Neuronal stem cell (in vitro differentiated cells): ENCODE results near the gene OR7G3.

ENCODE experiments used
- DNase-seq: peaks from one replicate; pipeline ENCODE4 v3.0.0-alpha.2; 2013; ENCODE audit warnings: low spot score
- H2AFZ ChIP-seq: one replicate; pipeline ENCODE4 v1.6.1; 2013; ENCODE audit warnings: mild to moderate bottlenecking, low read length, inconsistent platforms
- H2AK5ac ChIP-seq: 2 replicates; pipeline ENCODE4 v1.6.1; 2013; ENCODE audit warnings: low read depth, mild to moderate bottlenecking, inconsistent platforms, low read length, moderate library complexity, mixed read lengths
- H2BK120ac ChIP-seq: 2 replicates; pipeline ENCODE4 v1.6.1; 2013; ENCODE audit warnings: low read depth, mild to moderate bottlenecking, inconsistent platforms, low read length, moderate library complexity, mixed read lengths
- H2BK12ac ChIP-seq: one replicate; pipeline ENCODE4 v1.6.1; 2013; ENCODE audit warnings: low read length, inconsistent platforms
- H2BK15ac ChIP-seq: 2 replicates; pipeline ENCODE4 v1.6.1; 2013; ENCODE audit warnings: mild to moderate bottlenecking, low read length, inconsistent platforms, mixed read lengths
- H2BK5ac ChIP-seq: one replicate; pipeline ENCODE4 v1.6.1; 2013; ENCODE audit warnings: inconsistent platforms, mild to moderate bottlenecking, low read length, moderate library complexity
- H3K14ac ChIP-seq: one replicate; pipeline ENCODE4 v1.6.1; 2013; ENCODE audit warnings: low read length, inconsistent platforms
- H3K18ac ChIP-seq: 2 replicates; pipeline ENCODE4 v1.6.1; 2013; ENCODE audit warnings: low read length, inconsistent platforms
- H3K23ac ChIP-seq: 2 replicates; pipeline ENCODE4 v1.6.1; 2013; ENCODE audit warnings: low read depth, mild to moderate bottlenecking, mixed read lengths, low read length, inconsistent platforms; ENCODE audit not compliant: poor library complexity
- H3K27ac ChIP-seq: replicated peaks from 3 replicates; pipeline ENCODE4 v1.5.1; 2013; ENCODE audit warnings: low read length, inconsistent platforms
- H3K27me3 ChIP-seq, 3 experiments: 2 replicates each; pipeline ENCODE4 v1.6.1; 2013; ENCODE audit warnings: low read length in 3 of 3, mild to moderate bottlenecking in 2 of 3, inconsistent platforms in 1 of 3, low read depth in 1 of 3, mixed read lengths in 1 of 3, moderate library complexity in 1 of 3; ENCODE audit not compliant: control insufficient read depth in 3 of 3, insufficient read depth in 3 of 3
- H3K36me3 ChIP-seq, 2 donors: replicated peaks in 1 of 2; 2 replicates each; pipeline ENCODE4 v1.6.1; 2013; ENCODE audit warnings: low read length in 2 of 2; ENCODE audit not compliant: control insufficient read depth in 2 of 2, insufficient read depth in 2 of 2
- H3K4ac ChIP-seq: 2 replicates; pipeline ENCODE4 v1.6.1; 2013; ENCODE audit warnings: inconsistent platforms, mild to moderate bottlenecking, low read length, moderate library complexity
- H3K4me1 ChIP-seq, 2 donors: 1 replicate in 1 of 2; 2 replicates in 1 of 2; pipeline ENCODE4 v1.6.1; 2013; ENCODE audit warnings: low read length in 2 of 2, low read depth in 1 of 2; ENCODE audit not compliant: control insufficient read depth in 2 of 2, insufficient read depth in 1 of 2
- H3K4me2 ChIP-seq: one replicate; pipeline ENCODE4 v1.6.1; 2013; ENCODE audit warnings: mild to moderate bottlenecking, low read length, inconsistent platforms; ENCODE audit not compliant: insufficient read depth, poor library complexity, severe bottlenecking
- H3K4me3 ChIP-seq, 2 donors: 2 replicates each; pipeline ENCODE4 v1.5.1; 2013; ENCODE audit warnings: low read length in 2 of 2, mild to moderate bottlenecking in 2 of 2, inconsistent platforms in 1 of 2, moderate library complexity in 1 of 2
- H3K79me1 ChIP-seq: one replicate; pipeline ENCODE4 v1.6.1; 2013; ENCODE audit warnings: low read depth, mild to moderate bottlenecking, inconsistent platforms, low read length, moderate library complexity
- H3K9ac ChIP-seq: one replicate; pipeline ENCODE4 v1.6.1; 2013; ENCODE audit warnings: mild to moderate bottlenecking, low read depth, low read length, inconsistent platforms; ENCODE audit not compliant: poor library complexity
- H3K9me3 ChIP-seq, 2 donors: replicated peaks in 1 of 2; 2 replicates each; pipeline versions ENCODE3 to v1.6.1; 2013; ENCODE audit warnings: low read length in 2 of 2, mild to moderate bottlenecking in 2 of 2, inconsistent platforms in 1 of 2, low read depth in 1 of 2, mixed read lengths in 1 of 2, moderate library complexity in 1 of 2; ENCODE audit not compliant: control insufficient read depth in 2 of 2, insufficient read depth in 1 of 2
- H4K8ac ChIP-seq: one replicate; pipeline ENCODE4 v1.6.1; 2013; ENCODE audit warnings: low read depth, mild to moderate bottlenecking, inconsistent platforms, low read length, moderate library complexity
- H4K91ac ChIP-seq: one replicate; pipeline ENCODE4 v1.6.1; 2013; ENCODE audit warnings: low read length, low read depth, mild to moderate bottlenecking, inconsistent platforms; ENCODE audit not compliant: poor library complexity
- WGBS, 2 donors: extraction: QIAGEN DNeasy Blood & Tissue Kit; methylation state at CpG; one replicate each; pipeline ENCODE4 v1.1.7; 2013; ENCODE audit warnings: missing lambda C conversion rate in 2 of 2, mixed read lengths in 1 of 2; ENCODE audit not compliant: insufficient read length in 2 of 2, insufficient replicate concordance in 1 of 2; ENCODE audit errors: extremely low coverage in 2 of 2; 5-methylcytosine and 5-hydroxymethylcytosine counted together

The OR7G3 gene

DNA sequence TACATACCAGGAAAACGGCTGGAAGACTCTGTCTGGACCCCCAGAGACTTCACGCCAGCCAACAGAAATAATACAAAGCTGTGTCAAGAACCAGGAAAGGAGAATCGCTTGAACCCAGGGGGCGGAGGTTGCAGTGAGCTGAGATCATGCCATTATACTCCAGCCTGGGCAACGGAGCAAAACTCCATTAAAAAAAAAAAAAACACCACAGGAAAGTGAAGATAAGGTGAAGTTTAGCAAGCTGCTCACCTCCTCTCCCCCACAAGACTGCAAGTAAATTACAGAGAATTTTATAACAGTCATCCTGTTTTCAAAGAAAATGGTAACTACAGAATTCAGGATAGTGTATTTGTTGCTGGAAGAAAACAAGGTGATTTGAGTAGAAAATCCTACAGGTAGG, 10.2 kb downstream of the OR7G3 start:
- Histone ChIP-seq H3K79me1 (no peaks in the 10 kb centered on the region), H3K9me3 (peaks cover 0 to 6% of the 10 kb centered on the region in 2 donors), H2BK12ac (no peak overlapping the region), H4K91ac (no peak overlapping the region), H3K4me3 (no peak overlapping the region), H3K14ac (no peak overlapping the region), H3K36me3 (no peaks in the 10 kb centered on the region), H3K4me1 (no peaks in the 10 kb centered on the region), H3K23ac (no peak overlapping the region), H3K27me3 (peaks cover 0 to 7% (median 0%) of the 10 kb centered on the region in 3 experiments), H2BK5ac (no peak overlapping the region), H3K9ac (no peak overlapping the region), H4K8ac (no peak overlapping the region), H2AK5ac (no peak overlapping the region), H2BK120ac (no peak overlapping the region), H3K4ac (no peak overlapping the region), H3K27ac (no peak overlapping the region), H3K18ac (no peak overlapping the region), H2BK15ac (no peak overlapping the region), H2AFZ (no peak overlapping the region), H3K4me2 (no peak overlapping the region)
- no CpG with 5 or more reads among the region's 5 CpGs for WGBS, 2 donors
- no peak for DNase-seq

GRCh38 chr19:9115307-9115813, 11.4 kb downstream of the OR7G3 start, which contains the start of gene OR7G1:
OR7G1 (minus strand) TSS chr19:9115763; CDS start chr19:9115763, 0 bp downstream.
- Histone ChIP-seq H2BK15ac (no peak within 1 kb of the TSS), H2BK120ac (no peak within 1 kb of the TSS), H3K4ac (no peak within 1 kb of the TSS), H3K79me1 (no peaks in the 10 kb centered on the region), H2AFZ (peak within 1 kb of the TSS; percentile 17), H4K91ac (no peak within 1 kb of the TSS), H3K18ac (no peak within 1 kb of the TSS), H3K4me1 (no peaks in the 10 kb centered on the region), H3K27ac (no peak within 1 kb of the TSS), H4K8ac (no peak within 1 kb of the TSS), H3K4me2 (no peak within 1 kb of the TSS), H3K36me3 (no peaks in the 10 kb centered on the region), H3K27me3 (peaks cover 0 to 7% (median 0%) of the 10 kb centered on the region in 3 experiments), H2AK5ac (no peak within 1 kb of the TSS), H3K9ac (no peak within 1 kb of the TSS), H3K14ac (no peak within 1 kb of the TSS), H3K4me3 (no peak within 1 kb of the TSS), H2BK12ac (no peak within 1 kb of the TSS), H3K23ac (no peak within 1 kb of the TSS), H3K9me3 (peaks cover 0 to 4% of the 10 kb centered on the region in 2 donors), H2BK5ac (no peak within 1 kb of the TSS)
- DNase-seq = no peak
- WGBS, 2 donors = no CpG with 5 or more reads among the region's 2 CpGs

- no peak overlapping the region for H2BK5ac ChIP-seq
- no peak overlapping the region for H3K9ac ChIP-seq
- H3K4me3 ChIP-seq = no peak overlapping the region
- no peak for DNase-seq
- H3K27me3 ChIP-seq = peaks cover 0 to 1% (median 0%) of the 10 kb centered on the region in 3 experiments
- no peak overlapping the region for H3K4me2 ChIP-seq
- H2BK12ac ChIP-seq = no peak overlapping the region
- H3K4me1 ChIP-seq = no peaks in the 10 kb centered on the region
- H2AK5ac ChIP-seq = no peak overlapping the region
- no peak overlapping the region for H2BK120ac ChIP-seq
- no peak overlapping the region for H3K18ac ChIP-seq
- no peak overlapping the region for H4K8ac ChIP-seq
- no peaks in the 10 kb centered on the region for H3K36me3 ChIP-seq
- no peak overlapping the region for H3K14ac ChIP-seq
- H2BK15ac ChIP-seq = no peak overlapping the region
- H3K9me3 ChIP-seq = peaks cover 0 to 2% of the 10 kb centered on the region in 2 donors
- no CpG with 5 or more reads among the region's 2 CpGs for WGBS, 2 donors
- no peak overlapping the region for H4K91ac ChIP-seq
- no peaks in the 10 kb centered on the region for H3K79me1 ChIP-seq
- no peak overlapping the region for H2AFZ ChIP-seq
- no peak overlapping the region for H3K27ac ChIP-seq
- no peak overlapping the region for H3K4ac ChIP-seq
- no peak overlapping the region for H3K23ac ChIP-seq
Observed at GRCh38 chr19:9109959-9110358, 16.8 kb downstream of the OR7G3 start.

DNA sequence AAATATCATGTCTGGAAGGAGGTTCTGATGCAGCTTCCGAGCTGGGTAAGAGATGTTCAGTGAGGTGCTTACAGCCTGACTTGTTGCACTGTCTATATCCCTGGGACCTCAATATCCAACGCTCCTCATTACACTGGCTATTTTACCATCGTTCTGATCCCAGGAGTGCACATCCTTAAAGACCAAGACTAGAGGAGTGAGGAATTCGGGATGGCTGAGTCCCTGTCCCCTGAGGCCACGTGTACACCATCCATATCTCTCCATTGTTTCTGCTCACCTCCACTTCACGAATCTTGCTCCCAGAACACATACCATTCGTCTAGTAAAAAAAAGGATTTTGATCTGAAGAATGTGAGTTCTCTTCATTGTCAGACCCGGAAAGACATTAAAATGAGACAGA, 19.4 kb downstream of the OR7G3 start, which contains the start of gene OR7G2:
Gene OR7G2 (minus strand): TSS at position 101 of the 400 bp plus-strand sequence. CDS start 4,232 bp downstream, outside the sequence.
- WGBS, 2 donors = no CpG with 5 or more reads among the region's 8 CpGs
- no peak within 1 kb of the TSS for H4K8ac ChIP-seq
- H3K4ac ChIP-seq = no peak within 1 kb of the TSS
- H3K14ac ChIP-seq = no peak within 1 kb of the TSS
- H4K91ac ChIP-seq = no peak within 1 kb of the TSS
- H2AK5ac ChIP-seq = no peak within 1 kb of the TSS
- no peak within 1 kb of the TSS for H2AFZ ChIP-seq
- H3K4me1 ChIP-seq = no peaks in the 10 kb centered on the region
- no peak within 1 kb of the TSS for H3K4me3 ChIP-seq
- H3K4me2 ChIP-seq = no peak within 1 kb of the TSS
- H3K36me3 ChIP-seq = no peaks in the 10 kb centered on the region
- peaks cover 0 to 4% of the 10 kb centered on the region in 2 donors for H3K9me3 ChIP-seq
- no peaks in the 10 kb centered on the region for H3K79me1 ChIP-seq
- H3K27me3 ChIP-seq = no peaks in the 10 kb centered on the region
- no peak within 1 kb of the TSS for H3K9ac ChIP-seq
- H2BK15ac ChIP-seq = no peak within 1 kb of the TSS
- no peak within 1 kb of the TSS for H3K23ac ChIP-seq
- H2BK12ac ChIP-seq = no peak within 1 kb of the TSS
- H2BK5ac ChIP-seq = no peak within 1 kb of the TSS
- no peak within 1 kb of the TSS for H2BK120ac ChIP-seq
- DNase-seq = no peak
- no peak within 1 kb of the TSS for H3K18ac ChIP-seq
- no peak within 1 kb of the TSS for H3K27ac ChIP-seq
